Glomerular endothelial cell (primary cell): Measurements from ENCODE around the gene FZD7. TPM values are rescaled to one million over a fixed set of nuclear protein-coding genes. Genes with fewer than 3 reads are reported as not detected.

ENCODE experiments used
- DNase-seq: peaks from one replicate; pipeline ENCODE4 v3.0.0-alpha.2; 2011; ENCODE audit warnings: low read depth, low spot score; ENCODE audit errors: extremely low read depth
- total RNA-seq: library from RNA; depleted of rRNA; stranded (reverse); fragments of >200 nt; gene quantifications from 2 replicates; pipeline ENCODE4 v1.2.3, GENCODE V29; 2015

Gene FZD7
- 9.2 and 10.5 TPM in 2 replicates for total RNA-seq

GRCh38 chr2:202033317-202034248, at the start of gene FZD7:
TSS of gene FZD7 (plus strand) at chr2:202033855. CDS start at chr2:202034648, 793 bp downstream.
- DNase-seq, result no peak

- no peak for DNase-seq
Measured at GRCh38 chr2:201984333-201984732, 49.3 kb upstream of the FZD7 start.

- DNase-seq, result no peak
Measured at GRCh38 chr2:201984800-201985525, 48.7 kb upstream of the FZD7 start.

GRCh38 chr2:201985728-201986462, 47.8 kb upstream of the FZD7 start:
- no peak for DNase-seq

- DNase-seq, result no peak
Measured at GRCh38 chr2:201986463-201986735, 47.3 kb upstream of the FZD7 start.

GRCh38 chr2:201987426-201987825, 46.2 kb upstream of the FZD7 start:
- DNase-seq, result no peak

GRCh38 chr2:201990069-201990468, 43.6 kb upstream of the FZD7 start:
- DNase-seq, result no peak

GRCh38 chr2:201992960-201993359, 40.7 kb upstream of the FZD7 start:
- DNase-seq, result no peak

- DNase-seq, result no peak
Measured at GRCh38 chr2:201994973-201995638, 38.5 kb upstream of the FZD7 start.

GRCh38 chr2:201996006-201996405, 37.6 kb upstream of the FZD7 start:
- no peak for DNase-seq

GRCh38 chr2:201996679-201997314, 36.9 kb upstream of the FZD7 start:
- DNase-seq, result no peak

GRCh38 chr2:201999279-201999678, 34.4 kb upstream of the FZD7 start:
- no peak for DNase-seq

- no peak for DNase-seq
Measured at GRCh38 chr2:202001826-202002225, 31.8 kb upstream of the FZD7 start.

GRCh38 chr2:202002381-202002780, 31.3 kb upstream of the FZD7 start:
- DNase-seq, result no peak

- DNase-seq, result no peak
Measured at GRCh38 chr2:202005272-202005887, 28.3 kb upstream of the FZD7 start.

- no peak for DNase-seq
Measured at GRCh38 chr2:202006301-202006700, 27.4 kb upstream of the FZD7 start.

- no peak for DNase-seq
Measured at GRCh38 chr2:202007015-202007982, 26.4 kb upstream of the FZD7 start.

GRCh38 chr2:202007983-202008354, 25.7 kb upstream of the FZD7 start:
- DNase-seq, result no peak

GRCh38 chr2:202009019-202009481, 24.6 kb upstream of the FZD7 start:
- DNase-seq, result no peak
